Gastroesophageal sphincter (tissue), 4 donors: ENCODE measurements around the gene MACROD1. TPM values are rescaled to one million over a fixed set of nuclear protein-coding genes. Genes with fewer than 3 reads are reported as not detected.
"Not testable (repeated sequence)": the region's sequence is repeated elsewhere in the genome, so short reads cannot be mapped to it uniquely, and the experiment has no call there.

Experiments used
- ATAC-seq: fragments of 150-250 bp; one replicate; pipeline ENCODE4 v1.9.1; 2016; ENCODE audit warnings: mild to moderate bottlenecking, moderate library complexity
- H3K27ac ChIP-seq, 4 donors: fragments of 200-600 bp; sonication (generic) in 3 of 4; 1 replicate in 3 of 4; 2 replicates in 1 of 4; pipeline ENCODE4 v1.5.1; 2016 to 2019
- H3K27me3 ChIP-seq: fragments of 200-600 bp; sonication (generic); one replicate; pipeline ENCODE4 v1.5.1; 2019
- H3K36me3 ChIP-seq, 2 donors: fragments of 200-600 bp; sonication (generic); one replicate each; pipeline ENCODE4 v1.5.1; 2019; ENCODE audit warnings: control low read depth in 1 of 2
- H3K4me1 ChIP-seq, 3 donors: fragments of 200-600 bp; sonication (generic); 1 replicate in 2 of 3; 2 replicates in 1 of 3; pipeline ENCODE4 v1.5.1; 2016 to 2019; ENCODE audit warnings: control low read depth in 2 of 3
- H3K4me3 ChIP-seq, 2 donors: fragments of 200-600 bp; sonication (generic); one replicate each; pipeline ENCODE4 v1.5.1; 2019; ENCODE audit warnings: mild to moderate bottlenecking in 1 of 2, moderate library complexity in 1 of 2
- H3K9me3 ChIP-seq, 3 donors: fragments of 200-600 bp; sonication (generic); one replicate each; pipeline ENCODE4 v1.5.1; 2017 to 2019; ENCODE audit warnings: control low read depth in 2 of 3
- EP300 ChIP-seq: sonication (generic); formaldehyde crosslinking; IDR thresholded peaks from one replicate; pipeline ENCODE4 v1.6.1; 2017; ENCODE audit warnings: antibody characterized with exemption, mild to moderate bottlenecking
- POLR2A ChIP-seq, 2 donors: fragments of 450-650 bp; IDR thresholded peaks; one replicate each; pipeline ENCODE4 v1.6.1; 2017; ENCODE audit warnings: antibody characterized with exemption in 2 of 2, mild to moderate bottlenecking in 2 of 2, moderate library complexity in 1 of 2
- POLR2AphosphoS5 ChIP-seq: sonication (generic); formaldehyde crosslinking; IDR thresholded peaks from one replicate; pipeline ENCODE4 v1.6.1; 2017; ENCODE audit warnings: antibody characterized with exemption
- WGBS, 2 donors: methylation state at CpG; one replicate each; pipeline ENCODE4 v1.1.5; 2018; ENCODE audit warnings: low coverage in 1 of 2; 5-methylcytosine and 5-hydroxymethylcytosine counted together
- total RNA-seq, 4 donors: library from RNA; depleted of rRNA; stranded (reverse); fragments of >200 nt; gene quantifications; one replicate each; pipeline ENCODE4 v1.1.0, GENCODE V29; 2016
- TF ChIP-seq, protein P1 (sequence below), 4 experiments: fragments of 200-600 bp in 2 of 4; fragments of 450-650 bp in 2 of 4; sonication (generic) in 1 of 4; IDR thresholded peaks; one replicate each; pipeline ENCODE4 v1.5.1; 2017 to 2019; ENCODE audit warnings: antibody characterized with exemption in 4 of 4, mild to moderate bottlenecking in 2 of 4, moderate library complexity in 2 of 4

The MACROD1 gene
- total RNA-seq, 4 donors from 2014 or later, result 26.9 to 56.2 (median 30.4) TPM

DNA sequence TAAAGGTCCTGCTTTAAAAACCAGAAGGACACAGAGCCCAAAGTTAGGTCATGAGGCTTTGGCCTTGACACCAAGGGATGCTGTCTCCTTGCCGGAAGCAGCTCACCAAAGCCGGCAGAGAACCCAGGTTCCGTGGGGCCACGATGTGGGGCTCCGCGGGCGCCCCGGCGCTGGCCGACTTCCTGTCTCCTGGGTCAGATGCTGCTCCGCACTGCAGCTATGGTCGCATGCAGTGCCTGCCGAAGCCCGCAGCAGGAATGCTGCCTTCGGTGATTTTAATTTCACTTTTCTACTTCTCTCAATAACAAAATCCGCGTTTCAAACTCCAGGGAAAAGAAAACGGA is 180.1 kb downstream of the MACROD1 start:
- Histone ChIP-seq H3K4me3 (peak overlapping the region; percentile 81 to 94), H3K4me1 (peaks cover 0 to 33% (median 10%) of the 10 kb centered on the region in 3 donors), H3K27me3 (no peaks in the 10 kb centered on the region), H3K9me3 (no peaks in the 10 kb centered on the region), H3K36me3 (peaks cover 0 to 31% of the 10 kb centered on the region in 2 donors), H3K27ac (peak overlapping the region in 3 of 4 donors; percentile 88 to 89 (median 88))
- 7% methylated on average over 3 of the region's 18 CpGs; no CpG with 5 or more reads in 1 of the 2 donors for WGBS, 2 donors
- ATAC-seq, result no peak
- TF ChIP-seq POLR2AphosphoS5 (no peak), EP300 (no peak), POLR2A (IDR thresholded peaks at IDR 0.05) (no peak)
- TF ChIP-seq, protein P1, sequence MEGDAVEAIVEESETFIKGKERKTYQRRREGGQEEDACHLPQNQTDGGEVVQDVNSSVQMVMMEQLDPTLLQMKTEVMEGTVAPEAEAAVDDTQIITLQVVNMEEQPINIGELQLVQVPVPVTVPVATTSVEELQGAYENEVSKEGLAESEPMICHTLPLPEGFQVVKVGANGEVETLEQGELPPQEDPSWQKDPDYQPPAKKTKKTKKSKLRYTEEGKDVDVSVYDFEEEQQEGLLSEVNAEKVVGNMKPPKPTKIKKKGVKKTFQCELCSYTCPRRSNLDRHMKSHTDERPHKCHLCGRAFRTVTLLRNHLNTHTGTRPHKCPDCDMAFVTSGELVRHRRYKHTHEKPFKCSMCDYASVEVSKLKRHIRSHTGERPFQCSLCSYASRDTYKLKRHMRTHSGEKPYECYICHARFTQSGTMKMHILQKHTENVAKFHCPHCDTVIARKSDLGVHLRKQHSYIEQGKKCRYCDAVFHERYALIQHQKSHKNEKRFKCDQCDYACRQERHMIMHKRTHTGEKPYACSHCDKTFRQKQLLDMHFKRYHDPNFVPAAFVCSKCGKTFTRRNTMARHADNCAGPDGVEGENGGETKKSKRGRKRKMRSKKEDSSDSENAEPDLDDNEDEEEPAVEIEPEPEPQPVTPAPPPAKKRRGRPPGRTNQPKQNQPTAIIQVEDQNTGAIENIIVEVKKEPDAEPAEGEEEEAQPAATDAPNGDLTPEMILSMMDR (IDR thresholded peaks at IDR 0.05), result no peak

DNA sequence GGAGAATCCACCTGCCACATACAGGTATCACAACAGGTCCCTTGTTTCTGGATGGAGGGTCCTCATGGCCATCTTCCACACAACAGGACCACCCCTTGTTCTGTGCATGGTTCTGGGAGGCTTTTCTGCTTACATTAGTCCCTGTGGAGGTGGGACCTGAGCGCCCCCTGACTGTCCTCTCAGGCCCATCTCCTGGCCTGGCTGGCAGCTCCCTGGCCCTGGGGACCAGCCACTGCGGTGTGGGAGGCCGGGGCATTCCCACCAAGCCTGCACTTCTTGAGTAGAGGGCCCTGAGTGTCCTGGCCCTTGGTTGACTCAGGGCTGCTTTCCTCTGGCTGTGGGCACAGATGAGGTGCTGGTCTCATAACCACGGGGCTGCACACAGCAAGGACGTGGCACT is 186.5 kb downstream of the MACROD1 start:
- H3K27ac ChIP-seq, result peak overlapping the region in 1 of 4 donors; percentile 48
- no peak overlapping the region for H3K4me3 ChIP-seq
- H3K36me3 ChIP-seq, result peaks cover 0 to 21% of the 10 kb centered on the region in 2 donors
- H3K27me3 ChIP-seq, result no peaks in the 10 kb centered on the region
- ATAC-seq, result no peak
- TF ChIP-seq, protein P1 (IDR thresholded peaks at IDR 0.05), result no peak
- TF ChIP-seq POLR2A (IDR thresholded peaks at IDR 0.05), result no peak
- TF ChIP-seq EP300, result no peak
- no peak for TF ChIP-seq POLR2AphosphoS5
- WGBS, 2 donors, result 70 to 80% methylated on average over 1 to 2 of the region's 5 CpGs
- H3K9me3 ChIP-seq, result no peaks in the 10 kb centered on the region
- peaks cover 0 to 47% (median 23%) of the 10 kb centered on the region in 3 donors for H3K4me1 ChIP-seq

DNA sequence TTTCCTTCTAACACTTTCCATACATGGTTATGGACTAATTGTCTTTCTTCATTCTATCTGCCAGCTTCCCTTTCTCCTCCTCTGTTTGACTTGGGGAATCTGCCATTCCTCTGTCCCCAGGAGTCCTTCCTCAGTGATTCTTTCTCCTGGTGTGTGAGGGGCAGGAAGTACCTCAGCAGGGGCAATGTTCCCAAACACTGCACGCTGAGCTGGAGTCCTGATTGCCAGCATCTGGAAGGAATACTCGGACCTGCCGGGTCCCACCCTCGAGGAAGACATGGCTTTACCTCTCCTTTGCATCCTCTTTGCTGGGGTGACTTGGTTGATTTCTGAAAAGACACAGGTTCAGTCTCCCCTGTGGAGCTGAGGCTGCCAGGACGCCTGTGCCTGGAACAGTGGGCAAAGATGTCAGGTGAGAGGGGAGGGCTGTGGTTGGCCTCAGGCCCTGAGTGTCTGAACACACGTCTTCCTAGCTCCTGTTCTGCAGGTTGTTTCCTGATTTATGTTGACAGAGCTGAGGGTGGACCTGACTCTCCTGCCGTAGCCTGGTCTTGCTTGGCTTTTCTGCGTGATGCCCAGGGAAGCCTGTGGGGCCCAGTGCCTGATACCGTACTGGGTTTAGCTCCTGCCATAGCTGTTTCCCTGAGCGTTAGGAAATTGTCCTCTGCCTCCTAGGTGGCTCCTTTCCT is 187.2 kb downstream of the MACROD1 start:
- Histone ChIP-seq H3K9me3 (no peaks in the 10 kb centered on the region), H3K27me3 (no peaks in the 10 kb centered on the region), H3K4me3 (no peak overlapping the region), H3K36me3 (peaks cover 0 to 21% of the 10 kb centered on the region in 2 donors), H3K27ac (peak overlapping the region in 1 of 4 donors; percentile 48), H3K4me1 (peaks cover 0 to 51% (median 23%) of the 10 kb centered on the region in 3 donors)
- TF ChIP-seq, protein P1 (IDR thresholded peaks at IDR 0.05), result no peak
- TF ChIP-seq EP300, result no peak
- no peak for TF ChIP-seq POLR2AphosphoS5
- no peak for TF ChIP-seq POLR2A (IDR thresholded peaks at IDR 0.05)
- ATAC-seq, result no peak
- WGBS, 2 donors, result no CpG with 5 or more reads among the region's 10 CpGs

DNA sequence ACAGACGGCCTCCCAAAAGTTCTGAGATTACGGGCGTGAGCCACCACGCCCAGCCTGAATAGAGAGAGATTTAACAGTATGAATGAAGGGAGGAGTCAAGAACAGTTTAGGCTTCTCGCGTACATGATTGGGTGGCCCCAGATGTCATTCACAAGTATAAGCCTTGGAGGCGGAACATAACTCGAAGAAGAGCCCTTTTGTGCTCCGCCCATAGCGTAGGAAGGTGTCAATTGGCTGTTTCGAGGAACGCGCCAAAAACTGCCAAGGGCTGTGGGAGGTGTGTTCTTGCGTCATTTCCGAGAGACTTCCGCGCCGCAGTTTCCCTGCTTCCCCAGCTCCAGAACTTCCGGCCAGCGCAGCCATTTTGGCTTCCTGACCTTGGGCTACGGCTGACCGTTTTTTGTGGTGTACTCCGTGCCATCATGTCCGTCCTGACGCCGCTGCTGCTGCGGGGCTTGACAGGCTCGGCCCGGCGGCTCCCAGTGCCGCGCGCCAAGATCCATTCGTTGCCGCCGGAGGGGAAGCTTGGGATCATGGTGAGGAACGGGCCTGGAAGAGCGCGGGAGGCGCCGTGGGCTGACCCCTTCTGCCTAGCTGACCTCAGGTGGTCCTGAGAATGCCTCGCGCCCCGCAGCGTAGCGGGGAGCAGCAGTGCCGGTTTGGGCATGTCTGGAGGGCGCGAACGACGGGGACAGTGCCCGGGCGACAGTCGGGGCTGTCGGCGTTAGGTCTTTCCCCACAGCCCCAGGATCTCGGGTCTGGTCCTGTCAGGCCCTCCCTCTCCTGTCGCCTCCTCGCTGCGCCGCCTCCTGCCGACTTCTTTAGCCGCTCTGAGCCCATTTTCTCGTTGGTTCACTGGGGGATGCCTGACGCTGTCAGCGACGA is 191.4 kb downstream of the MACROD1 start, which contains the start of gene COX8A:
Gene COX8A (plus strand): TSS at position 362 of the 885 bp plus-strand sequence. CDS start 61 bp downstream, at position 423.
- 0% methylated on average over 5 to 24 of the region's 67 CpGs for WGBS, 2 donors
- no peaks in the 10 kb centered on the region for H3K9me3 ChIP-seq
- H3K27ac ChIP-seq, result peak within 1 kb of the TSS; percentile 94 to 98 (median 97)
- peaks cover 0 to 49% (median 23%) of the 10 kb centered on the region in 3 donors for H3K4me1 ChIP-seq
- TF ChIP-seq POLR2AphosphoS5, result peak; percentile 84
- no peak for TF ChIP-seq EP300
- TF ChIP-seq POLR2A (IDR thresholded peaks at IDR 0.05), result peak; percentile 55 to 67
- TF ChIP-seq, protein P1 (IDR thresholded peaks at IDR 0.05), result peak in 1 of 4 experiments; percentile 45
- peak; percentile 99 for ATAC-seq
- H3K36me3 ChIP-seq, result peaks cover 0 to 21% of the 10 kb centered on the region in 2 donors
- H3K27me3 ChIP-seq, result peaks cover 24% of the 10 kb centered on the region
- peak within 1 kb of the TSS; percentile 74 to 87 for H3K4me3 ChIP-seq

DNA sequence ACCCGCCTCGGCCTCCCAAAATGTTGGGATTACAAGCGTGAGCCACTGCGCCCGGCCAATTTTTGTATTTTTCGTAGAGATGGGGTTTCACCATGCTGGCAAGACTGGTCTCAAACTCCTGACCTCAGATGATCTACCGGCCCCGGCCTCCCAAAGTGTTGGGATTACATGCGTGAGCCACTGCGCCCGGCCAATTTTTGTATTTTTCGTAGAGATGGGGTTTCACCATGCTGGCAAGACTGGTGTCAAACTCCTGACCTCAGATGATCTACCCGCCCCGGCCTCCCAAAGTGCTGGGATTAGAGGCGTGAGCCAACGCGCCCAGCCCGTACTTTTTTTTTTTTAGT is 192.0 kb downstream of the MACROD1 start:
- ATAC-seq, H3K27ac ChIP-seq, H3K9me3 ChIP-seq: not testable (repeated sequence)
- peak overlapping the region in 1 of 2 donors; percentile 87 for H3K4me3 ChIP-seq
- 41 to 52% methylated on average over 9 to 11 of the region's 18 CpGs for WGBS, 2 donors
- H3K4me1 ChIP-seq, result peaks cover 0 to 43% (median 23%) of the 10 kb centered on the region in 3 donors
- H3K27me3 ChIP-seq, result peaks cover 24% of the 10 kb centered on the region
- peaks cover 0 to 15% of the 10 kb centered on the region in 2 donors for H3K36me3 ChIP-seq
